H9 (cell line): Measurements from ENCODE around the gene CRIP2. TPM values are rescaled to one million over a fixed set of nuclear protein-coding genes. Genes with fewer than 3 reads are reported as not detected.

Experiments used
- DNase-seq: peaks from one replicate; pipeline ENCODE4 v3.0.0-alpha.2; 2017
- H2AFZ ChIP-seq: one replicate; pipeline ENCODE4 v1.6.1; 2013; ENCODE audit warnings: mild to moderate bottlenecking, low read length, control low read depth, moderate library complexity
- H2AK5ac ChIP-seq: 2 replicates; pipeline ENCODE4 v1.6.1; 2013; ENCODE audit warnings: low read length, control low read depth, mixed read lengths; ENCODE audit not compliant: insufficient read length
- H2BK120ac ChIP-seq: one replicate; pipeline ENCODE4 v1.6.1; 2013; ENCODE audit warnings: low read depth, mild to moderate bottlenecking, low read length, control low read depth, inconsistent platforms; ENCODE audit not compliant: poor library complexity, severe bottlenecking
- H2BK12ac ChIP-seq: 2 replicates; pipeline ENCODE4 v1.6.1; 2013; ENCODE audit warnings: low read length, control low read depth, mixed read lengths, low read depth; ENCODE audit not compliant: insufficient read length
- H2BK15ac ChIP-seq: 2 replicates; pipeline ENCODE4 v1.6.1; 2013; ENCODE audit warnings: low read depth, low read length, control low read depth
- H2BK20ac ChIP-seq: one replicate; pipeline ENCODE4 v1.6.1; 2013; ENCODE audit warnings: low read depth, mild to moderate bottlenecking, low read length, control low read depth, inconsistent platforms; ENCODE audit not compliant: poor library complexity, severe bottlenecking
- H2BK5ac ChIP-seq: 2 replicates; pipeline ENCODE4 v1.6.1; 2013; ENCODE audit warnings: low read length, control low read depth, mixed read lengths; ENCODE audit not compliant: insufficient read length
- H3K14ac ChIP-seq: 2 replicates; pipeline ENCODE4 v1.6.1; 2013; ENCODE audit warnings: low read length, control low read depth; ENCODE audit not compliant: insufficient read depth
- H3K18ac ChIP-seq: 2 replicates; pipeline ENCODE4 v1.6.1; 2013; ENCODE audit warnings: low read depth, mild to moderate bottlenecking, mixed read lengths, low read length, control low read depth; ENCODE audit not compliant: insufficient read length
- H3K23ac ChIP-seq: 2 replicates; pipeline ENCODE4 v1.6.1; 2013; ENCODE audit warnings: low read length, control low read depth, mixed read lengths, low read depth; ENCODE audit not compliant: insufficient read length
- H3K23me2 ChIP-seq: 2 replicates; pipeline ENCODE4 v1.6.1; 2013; ENCODE audit warnings: low read depth, mild to moderate bottlenecking, mixed read lengths, low read length, control low read depth; ENCODE audit not compliant: insufficient read length, poor library complexity, severe bottlenecking
- H3K27ac ChIP-seq: 2 replicates; pipeline ENCODE4 v1.5.1; 2013; ENCODE audit warnings: low read length, control low read depth, mixed read lengths, low read depth; ENCODE audit not compliant: insufficient read length
- H3K27me3 ChIP-seq: 2 replicates; pipeline ENCODE4 v1.6.1; 2013; ENCODE audit warnings: low read length, control low read depth, inconsistent platforms; ENCODE audit not compliant: insufficient read depth
- H3K4ac ChIP-seq: 2 replicates; pipeline ENCODE4 v1.6.1; 2013; ENCODE audit warnings: low read depth, mild to moderate bottlenecking, control low read depth, inconsistent platforms, low read length, moderate library complexity
- H3K4me1 ChIP-seq: 2 replicates; pipeline ENCODE4 v1.6.1; 2013; ENCODE audit warnings: low read length, control low read depth, inconsistent platforms; ENCODE audit not compliant: insufficient read depth
- H3K4me2 ChIP-seq: 2 replicates; pipeline ENCODE4 v1.6.1; 2013; ENCODE audit warnings: low read length, control low read depth, mixed read lengths; ENCODE audit not compliant: insufficient read length, insufficient read depth
- H3K56ac ChIP-seq: 2 replicates; pipeline ENCODE4 v1.6.1; 2013; ENCODE audit warnings: low read depth, mild to moderate bottlenecking, mixed read lengths, low read length, control low read depth; ENCODE audit not compliant: insufficient read length
- H3K79me1 ChIP-seq: 2 replicates; pipeline ENCODE4 v1.6.1; 2013; ENCODE audit warnings: low read depth, mild to moderate bottlenecking, moderate library complexity, low read length, control low read depth, inconsistent platforms; ENCODE audit not compliant: insufficient read depth, poor library complexity, severe bottlenecking
- H3K79me2 ChIP-seq: 2 replicates; pipeline ENCODE4 v1.6.1; 2013; ENCODE audit warnings: low read length, control low read depth, inconsistent platforms; ENCODE audit not compliant: insufficient read depth
- H3K9ac ChIP-seq: 2 replicates; pipeline ENCODE4 v1.6.1; 2013; ENCODE audit warnings: low read length, control low read depth, mixed read lengths; ENCODE audit not compliant: insufficient read length; ENCODE audit errors: extremely low read depth
- H3K9me3 ChIP-seq: one replicate; pipeline ENCODE4 v1.6.1; 2013; ENCODE audit warnings: low read depth, low read length, inconsistent platforms; ENCODE audit not compliant: control insufficient read depth
- H3T11ph ChIP-seq: one replicate; pipeline ENCODE4 v1.6.1; 2013; ENCODE audit warnings: mild to moderate bottlenecking, low read length, control low read depth, inconsistent platforms
- H4K20me1 ChIP-seq: one replicate; pipeline ENCODE4 v1.6.1; 2013; ENCODE audit not compliant: control insufficient read depth, insufficient read length, insufficient read depth
- H4K5ac ChIP-seq: 2 replicates; pipeline ENCODE4 v1.6.1; 2013; ENCODE audit warnings: low read depth, mild to moderate bottlenecking, mixed read lengths, low read length, control low read depth; ENCODE audit not compliant: insufficient read length
- H4K8ac ChIP-seq: replicated peaks from 2 replicates; pipeline ENCODE4 v1.6.1; 2013; ENCODE audit warnings: low read length, control low read depth, mixed read lengths, low read depth; ENCODE audit not compliant: insufficient read length
- H4K91ac ChIP-seq: 2 replicates; pipeline ENCODE4 v1.6.1; 2013; ENCODE audit warnings: low read depth, mild to moderate bottlenecking, moderate library complexity, mixed read lengths, low read length, control low read depth; ENCODE audit not compliant: insufficient read length
- H3K27ac Mint-ChIP-seq, 3 experiments: 2 replicates in 2 of 3; 3 replicates in 1 of 3; pipeline ENCODE4 v1.8.0; 2020 to 2021; ENCODE audit warnings: mixed read lengths in 3 of 3, mild to moderate bottlenecking in 1 of 3, moderate library complexity in 1 of 3
- H3K27me3 Mint-ChIP-seq: 2 replicates; pipeline ENCODE4 v1.8.0; 2021; ENCODE audit warnings: low read depth, mild to moderate bottlenecking, moderate library complexity, mixed read lengths
- H3K36me3 Mint-ChIP-seq, 3 experiments: 2 replicates in 2 of 3; 3 replicates in 1 of 3; pipeline ENCODE4 v1.8.0; 2020 to 2021; ENCODE audit warnings: low read depth in 3 of 3, mixed read lengths in 3 of 3; ENCODE audit not compliant: insufficient read depth in 1 of 3
- H3K4me1 Mint-ChIP-seq, 2 experiments: 2 replicates each; pipeline ENCODE4 v1.8.0; 2020; ENCODE audit warnings: mixed read lengths in 2 of 2
- H3K4me3 Mint-ChIP-seq, 2 experiments: 2 replicates in 1 of 2; 3 replicates in 1 of 2; pipeline ENCODE4 v1.8.0; 2020 to 2021; ENCODE audit warnings: mild to moderate bottlenecking in 2 of 2, mixed read lengths in 2 of 2, moderate library complexity in 1 of 2
- H3K9me3 Mint-ChIP-seq, 2 experiments: 2 replicates in 1 of 2; 3 replicates in 1 of 2; pipeline ENCODE4 v1.8.0; 2020; ENCODE audit warnings: mild to moderate bottlenecking in 2 of 2, mixed read lengths in 2 of 2, moderate library complexity in 1 of 2
- CTCF ChIP-seq: fragments of 200-600 bp; sonication (generic); conservative IDR thresholded peaks from 3 replicates; pipeline ENCODE4 v1.8.0; 2021; ENCODE audit warnings: antibody characterized with exemption, mild to moderate bottlenecking
- WGBS: extraction: QIAGEN DNeasy Blood & Tissue Kit; methylation state at CpG from one replicate; pipeline ENCODE4 v1.1.7; 2013; ENCODE audit warnings: missing lambda C conversion rate, low lambda C conversion rate, mixed read lengths; ENCODE audit not compliant: insufficient read length; ENCODE audit errors: extremely low coverage; 5-methylcytosine and 5-hydroxymethylcytosine counted together
- total RNA-seq: library from RNA; stranded (reverse); gene quantifications from 2 replicates; pipeline ENCODE4 v1.2.1, GENCODE V29; 2021

The CRIP2 gene
- total RNA-seq, 1 experiment from 2014 or later: 5.7 TPM

- Histone ChIP-seq H3K18ac (no peak overlapping the region), H3K23ac (no peak overlapping the region), H3K9ac (no peak overlapping the region), H3K14ac (no peak overlapping the region), H3K23me2 (peaks cover 4% of the 10 kb centered on the region), H4K5ac (no peak overlapping the region), H2AFZ (no peak overlapping the region), H3K79me1 (no peaks in the 10 kb centered on the region), H2AK5ac (no peak overlapping the region), H2BK120ac (no peak overlapping the region), H3K4me2 (no peak overlapping the region), H2BK20ac (no peak overlapping the region), H3K4ac (no peak overlapping the region), H3K27me3 (peaks cover 4% of the 10 kb centered on the region; the same call in 1 of the 2 replicates), H3K4me1 (no peaks in the 10 kb centered on the region; the same call in 1 of the 2 replicates), H3K79me2 (no peaks in the 10 kb centered on the region), H3K9me3 (no peaks in the 10 kb centered on the region), H2BK15ac (no peak overlapping the region), H2BK5ac (no peak overlapping the region), H2BK12ac (no peak overlapping the region), H4K91ac (no peak overlapping the region), H4K20me1 (no peaks in the 10 kb centered on the region), H3T11ph (no peak overlapping the region), H4K8ac (no peak overlapping the region), H3K27ac (no peak overlapping the region), H3K56ac (no peak overlapping the region)
- no peak for TF ChIP-seq CTCF
- Mint-ChIP-seq H3K27me3 (peaks cover 5% of the 10 kb centered on the region), H3K4me3 (no peak overlapping the region), H3K36me3 (peaks cover 0 to 7% (median 0%) of the 10 kb centered on the region in 3 experiments; a peak in 2 of 7 replicates), H3K27ac (no peak overlapping the region; a peak in 1 of 7 replicates), H3K9me3 (no peaks in the 10 kb centered on the region), H3K4me1 (peaks cover 0 to 8% of the 10 kb centered on the region in 2 experiments; a peak in 1 of 4 replicates)
- no CpG with 5 or more reads among the region's 34 CpGs for WGBS
- no peak for DNase-seq
Observed at GRCh38 chr14:105470350-105471296, 4.0 kb upstream of the CRIP2 start.
